ENCODE data around the gene RBM20.

RBM20 gene

DNA sequence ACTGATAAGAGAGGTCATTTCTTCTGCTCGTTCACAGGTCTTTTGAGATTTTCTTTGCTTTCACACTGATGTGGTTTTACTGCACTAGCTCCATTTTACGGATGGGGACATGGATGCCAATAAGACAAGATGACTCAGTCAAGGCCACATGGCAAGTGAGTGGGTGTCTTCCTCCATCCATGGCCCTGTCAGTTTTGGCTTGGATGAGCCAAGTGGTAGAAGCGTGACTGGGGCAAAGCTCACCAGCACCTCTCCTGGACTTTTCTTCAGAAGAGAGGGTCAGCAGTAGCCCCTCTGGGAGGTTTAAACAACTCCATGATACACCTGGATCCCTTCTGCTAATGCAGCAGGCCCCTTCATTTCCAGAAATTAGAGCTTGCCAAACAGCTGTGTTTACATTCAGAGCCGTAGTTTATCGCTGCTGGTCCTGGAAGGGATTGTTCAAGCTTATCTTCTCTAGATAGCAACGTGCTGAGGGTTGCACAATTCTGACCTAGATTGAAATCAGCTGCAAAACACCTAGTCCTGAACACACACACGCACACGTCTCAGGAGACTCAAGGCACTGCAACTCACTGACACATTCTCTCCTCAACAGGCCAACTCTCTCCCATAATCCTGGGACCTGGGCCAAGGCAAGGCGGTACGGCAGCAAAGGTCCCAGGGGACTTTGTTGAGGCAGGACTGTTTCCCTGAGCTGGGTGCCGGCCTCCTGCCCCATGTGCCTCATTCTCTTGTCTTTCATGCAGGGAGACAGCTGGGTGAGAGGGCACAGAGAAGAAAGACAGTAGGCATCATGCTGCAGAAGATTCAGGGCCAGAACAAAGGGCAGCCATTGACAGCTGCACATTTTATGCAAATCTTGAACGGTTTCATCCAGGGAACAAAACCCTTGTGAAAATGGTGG is 213.4 kb downstream of the RBM20 start:
- DNase-seq (ENCODE audit: low spot score): peak; percentile 80

DNA sequence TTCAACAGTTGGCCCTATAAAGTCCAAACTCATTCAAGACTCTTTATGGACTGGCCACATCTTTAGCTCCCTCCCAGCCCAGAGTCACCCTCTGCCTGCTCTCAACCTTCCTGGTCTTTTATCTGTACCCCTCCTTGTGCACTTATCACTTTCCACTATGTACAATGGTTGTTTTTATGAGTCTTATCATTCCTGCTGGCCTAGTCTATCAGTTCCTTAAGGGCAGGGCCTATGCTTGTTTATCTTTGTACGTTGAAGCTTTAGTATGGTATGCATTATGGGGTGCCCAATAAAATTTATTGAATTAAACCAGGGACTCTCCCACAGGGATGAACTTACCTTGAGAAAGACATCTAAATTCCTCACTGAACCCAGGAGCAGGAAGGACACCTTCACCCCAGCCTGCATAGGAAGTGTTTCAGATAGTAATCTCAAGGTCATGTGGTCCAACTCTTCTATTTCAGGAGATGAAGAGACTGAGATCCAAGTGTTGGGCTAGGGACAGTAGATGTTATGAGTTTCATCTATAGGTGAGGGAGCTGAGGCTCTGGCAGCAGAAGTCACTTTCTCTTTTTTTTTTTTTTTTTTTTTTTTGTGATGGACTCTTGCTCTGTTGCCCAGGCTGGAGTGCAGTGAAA is 214.3 kb downstream of the RBM20 start:
- no peak for DNase-seq (ENCODE audit: low spot score)

DNA sequence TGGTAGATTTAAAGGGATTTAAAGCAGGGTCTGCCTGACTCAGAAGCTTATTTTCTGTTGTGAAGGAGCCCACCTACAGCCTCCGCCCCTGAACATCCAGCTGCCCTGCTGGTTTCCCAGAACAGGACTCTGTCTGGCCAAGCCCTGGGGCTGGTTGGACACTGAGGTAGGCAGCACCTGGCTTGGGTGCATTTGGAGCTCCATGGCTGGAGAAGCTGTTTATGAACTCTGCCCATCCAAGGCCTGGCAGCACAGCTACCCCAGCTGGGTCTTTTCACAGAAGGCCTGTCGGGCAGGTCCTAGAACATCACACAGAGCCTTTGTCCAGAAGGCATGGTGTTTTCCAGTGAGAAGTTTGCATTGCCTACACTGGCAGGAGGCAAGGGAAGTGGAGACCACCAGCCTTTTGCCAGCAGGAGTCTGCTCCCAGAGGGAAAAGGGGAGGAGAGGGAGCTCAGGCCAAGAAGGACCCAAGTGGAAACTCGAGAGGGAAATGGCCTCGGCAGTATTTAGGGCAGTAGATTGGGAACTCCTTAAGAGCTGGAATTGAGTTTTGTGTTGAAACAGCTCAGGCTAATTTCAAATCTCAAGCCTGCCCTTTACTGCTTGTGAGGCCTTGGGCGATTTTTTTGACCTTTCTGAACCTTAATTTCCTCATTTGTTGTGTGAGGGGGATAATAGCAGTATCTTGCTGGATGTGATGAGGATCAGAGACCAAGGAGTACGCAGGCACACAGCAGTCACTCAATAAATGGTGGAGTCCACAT is 215.3 kb downstream of the RBM20 start:
- peak; percentile 12 for DNase-seq (ENCODE audit: low spot score)

DNA sequence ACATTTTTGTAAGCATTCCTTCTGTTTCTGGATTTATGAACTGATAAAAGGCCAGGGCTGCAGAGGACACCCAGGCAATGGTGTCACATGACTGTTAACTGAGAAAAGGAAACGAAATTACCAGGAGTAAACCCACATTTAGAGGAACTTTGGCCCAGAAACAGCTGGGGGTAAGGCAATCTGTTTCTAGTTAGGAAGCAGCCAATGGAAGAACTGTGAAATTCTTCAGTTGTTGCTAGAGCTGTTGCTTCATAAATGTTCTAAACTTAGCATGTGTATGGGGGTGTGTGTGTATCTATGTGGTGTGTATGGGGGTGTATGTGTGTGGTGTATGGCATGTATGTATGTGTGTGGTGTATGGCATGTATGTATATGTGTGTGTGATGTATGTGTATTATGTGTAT is 215.8 kb downstream of the RBM20 start:
- DNase-seq (ENCODE audit: low spot score): peak; percentile 81

DNA sequence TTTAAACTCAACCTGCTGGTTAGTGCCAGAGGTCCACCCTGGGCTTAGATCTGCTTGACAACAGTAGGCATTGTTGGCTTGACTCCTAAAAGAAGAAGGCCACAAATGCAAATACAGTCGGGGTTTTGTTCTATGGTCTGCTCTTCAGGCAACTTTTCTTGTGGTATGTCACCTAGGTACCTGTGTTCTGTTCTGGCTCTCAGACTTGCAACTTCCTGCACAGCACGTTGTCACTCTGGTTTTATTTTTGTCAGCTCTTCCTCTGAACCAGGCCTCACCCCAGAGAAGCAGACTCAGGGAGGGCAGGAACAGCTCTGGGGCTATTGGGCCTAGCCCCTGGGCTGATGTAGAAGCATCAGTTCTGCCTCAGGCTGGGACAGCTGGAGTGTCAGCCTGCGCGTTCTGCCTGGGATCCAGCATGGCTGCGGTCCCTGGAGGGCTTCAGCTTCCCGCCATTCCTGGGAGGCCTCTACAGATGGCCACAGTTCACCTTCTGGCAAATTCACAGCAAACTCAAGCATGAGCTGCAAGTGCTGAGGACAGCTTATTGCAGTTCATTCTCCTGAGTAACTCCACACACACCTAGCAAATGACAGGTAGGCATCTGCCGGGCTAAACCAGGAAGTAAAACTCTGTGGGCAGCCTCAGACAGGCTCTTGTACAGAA is 216.6 kb downstream of the RBM20 start:
- DNase-seq (ENCODE audit: low spot score): peak; percentile 23

DNA sequence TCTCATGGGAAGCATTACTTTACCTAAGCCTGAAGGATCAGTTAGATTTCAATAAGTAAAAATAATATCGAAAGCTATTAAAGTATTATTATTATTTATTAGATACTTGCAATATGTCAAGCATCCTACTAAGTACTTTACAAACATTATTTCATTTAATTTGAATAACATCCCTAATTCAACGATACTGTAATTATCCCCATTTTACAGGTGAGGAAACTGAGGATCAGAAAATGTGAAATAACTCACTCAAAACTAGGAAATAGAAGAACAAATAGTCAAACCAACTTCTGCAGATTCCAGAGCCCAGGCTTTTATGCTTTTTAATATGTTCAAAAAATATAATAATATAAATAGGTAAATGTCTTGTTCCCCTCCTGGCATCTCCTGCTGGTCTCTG is 217.3 kb downstream of the RBM20 start:
- DNase-seq (ENCODE audit: low spot score): no peak

DNA sequence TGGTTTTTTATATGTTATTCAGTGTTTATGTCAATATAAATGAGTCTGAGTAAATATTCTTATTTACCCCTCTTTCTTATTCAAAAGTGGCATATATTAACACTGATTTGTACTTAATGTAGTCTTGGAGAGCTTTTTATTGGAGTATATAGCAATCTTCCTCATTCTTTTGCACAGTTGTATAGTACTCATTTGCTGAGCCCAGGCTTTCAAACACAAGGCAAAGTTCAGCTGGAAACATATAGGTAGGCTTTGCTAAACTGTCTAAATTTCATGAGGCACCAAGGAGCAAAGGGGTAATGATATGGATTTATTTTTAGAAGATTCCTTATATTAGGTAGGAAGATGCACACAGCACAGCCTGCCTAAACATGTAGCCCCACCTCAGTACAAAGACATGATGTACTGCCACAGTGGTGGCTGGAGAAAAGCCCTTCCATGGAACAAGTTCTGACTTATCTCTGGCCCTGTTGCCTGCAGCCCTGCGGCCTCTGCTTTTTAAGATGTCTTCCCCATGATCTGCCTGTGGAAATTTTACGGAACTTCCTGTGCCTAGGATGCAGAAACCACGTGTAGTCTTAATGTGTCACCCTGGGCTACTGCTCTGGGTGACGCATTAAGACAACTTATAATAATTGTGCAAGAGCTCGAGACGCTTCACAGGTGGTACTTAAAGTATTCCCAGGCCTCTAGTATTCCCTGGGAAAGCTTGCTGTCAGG is 218.0 kb downstream of the RBM20 start:
- DNase-seq (ENCODE audit: low spot score): peak; percentile 37

DNA sequence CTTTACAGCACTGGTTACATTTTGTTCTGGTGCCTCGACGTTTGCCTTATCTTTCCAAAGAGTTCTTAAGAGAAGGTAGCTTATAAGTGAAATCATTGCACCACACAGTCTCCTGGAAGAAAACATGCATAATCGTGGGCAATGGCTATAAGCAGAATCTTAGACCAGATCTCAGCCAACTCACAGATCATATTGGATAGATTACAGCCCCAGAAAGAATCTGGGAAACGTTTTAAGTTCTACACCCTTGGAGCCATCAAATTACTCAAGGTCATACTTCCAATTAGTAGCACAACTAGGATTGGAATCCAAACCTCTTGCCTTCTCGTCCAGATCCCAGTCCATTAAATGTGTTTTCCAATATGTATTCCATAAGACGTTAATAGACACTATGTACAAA is 218.8 kb downstream of the RBM20 start:
- DNase-seq (ENCODE audit: low spot score): no peak

DNA sequence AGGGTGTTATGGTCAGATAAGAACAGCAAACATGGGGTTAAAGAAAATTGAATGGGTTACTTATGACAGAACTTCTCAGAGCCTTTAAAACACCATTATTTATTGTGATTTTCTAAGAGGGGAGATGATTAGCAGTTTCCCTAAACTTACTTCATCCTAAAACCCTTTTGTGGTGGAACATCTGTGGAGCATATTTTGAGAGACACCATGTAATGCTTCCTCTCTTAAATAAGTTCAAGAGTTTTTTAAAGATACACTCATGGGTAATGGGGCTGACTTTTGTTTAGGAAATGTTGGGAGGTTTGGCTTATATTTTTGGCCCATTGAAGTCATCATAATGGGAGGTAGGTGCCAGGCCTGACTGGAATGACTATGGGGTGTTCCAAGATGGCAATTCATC is 219.2 kb downstream of the RBM20 start:
- no peak for DNase-seq (ENCODE audit: low spot score)

DNA sequence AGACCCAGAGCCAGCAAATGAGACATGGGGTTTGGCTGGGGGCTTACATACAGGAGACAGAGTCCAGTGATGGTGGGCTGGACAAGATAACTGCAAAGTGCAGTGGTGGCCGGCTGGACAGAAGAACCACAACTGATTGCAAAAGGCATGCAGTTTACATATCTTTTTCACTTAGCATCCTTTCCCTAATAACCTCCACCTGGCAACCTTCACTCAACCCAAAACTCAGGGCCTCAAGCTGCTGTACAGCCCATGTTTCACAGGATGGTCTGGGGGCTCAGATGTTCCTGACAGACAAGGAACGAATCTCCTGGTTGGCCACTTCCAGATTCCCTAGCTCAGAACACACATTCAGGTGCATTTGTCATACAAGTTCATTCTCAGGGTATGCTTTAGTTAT is 219.8 kb downstream of the RBM20 start:
- no peak for DNase-seq (ENCODE audit: low spot score)

DNA sequence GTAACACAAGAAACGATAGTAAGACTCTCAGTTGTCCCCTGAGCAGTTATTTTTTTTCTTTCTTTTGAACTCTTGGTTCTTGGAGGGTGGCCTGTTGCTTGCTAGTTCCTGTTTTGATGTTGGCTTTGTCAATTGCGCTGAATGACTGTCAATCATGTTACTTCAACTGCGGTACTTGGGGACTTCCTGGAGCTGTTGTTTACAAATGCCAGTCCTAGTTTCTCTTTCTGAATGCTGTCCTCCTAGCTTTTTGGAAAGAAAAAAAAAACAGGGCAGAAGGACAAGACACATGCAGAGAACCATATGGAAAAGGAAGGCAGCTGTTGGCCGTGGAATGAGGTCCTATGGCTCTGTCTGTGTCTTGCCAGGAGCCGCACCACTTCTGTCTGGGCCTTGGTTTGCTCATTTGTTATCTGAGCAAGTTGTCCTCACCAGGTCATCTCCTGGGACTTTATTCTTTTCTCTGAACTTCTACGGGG is 220.6 kb downstream of the RBM20 start:
- DNase-seq (ENCODE audit: low spot score): peak; percentile 81

DNA sequence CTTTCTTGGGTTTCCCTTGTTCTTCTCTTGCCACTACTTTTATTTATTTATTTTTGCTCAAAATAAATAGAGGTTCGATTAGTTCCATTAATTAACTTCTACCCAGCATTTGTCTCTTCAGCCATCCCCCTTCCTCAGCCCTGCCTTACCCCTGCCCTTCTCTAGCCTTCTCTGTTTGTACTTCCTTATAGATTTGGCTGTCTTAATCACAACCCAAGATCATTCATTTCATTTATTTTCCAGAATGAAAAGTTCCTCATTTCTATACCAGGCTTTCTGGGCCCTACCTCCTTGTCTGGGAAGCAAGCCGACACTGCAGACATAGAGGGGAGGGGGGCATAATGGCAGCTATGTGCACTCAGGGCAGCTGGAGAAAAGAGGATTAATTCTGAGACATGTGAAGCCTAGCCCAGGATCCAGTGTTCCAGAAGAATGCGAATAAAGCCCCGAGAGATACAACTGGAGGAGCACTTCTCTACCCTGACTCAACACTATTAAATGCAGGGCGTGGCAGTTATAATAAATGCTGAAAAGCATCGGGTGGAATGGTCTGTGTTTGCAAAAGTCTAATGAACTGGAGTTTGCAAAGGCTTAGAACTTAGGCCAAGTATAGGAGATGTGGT is 221.2 kb downstream of the RBM20 start:
- DNase-seq (ENCODE audit: low spot score): no peak

DNA sequence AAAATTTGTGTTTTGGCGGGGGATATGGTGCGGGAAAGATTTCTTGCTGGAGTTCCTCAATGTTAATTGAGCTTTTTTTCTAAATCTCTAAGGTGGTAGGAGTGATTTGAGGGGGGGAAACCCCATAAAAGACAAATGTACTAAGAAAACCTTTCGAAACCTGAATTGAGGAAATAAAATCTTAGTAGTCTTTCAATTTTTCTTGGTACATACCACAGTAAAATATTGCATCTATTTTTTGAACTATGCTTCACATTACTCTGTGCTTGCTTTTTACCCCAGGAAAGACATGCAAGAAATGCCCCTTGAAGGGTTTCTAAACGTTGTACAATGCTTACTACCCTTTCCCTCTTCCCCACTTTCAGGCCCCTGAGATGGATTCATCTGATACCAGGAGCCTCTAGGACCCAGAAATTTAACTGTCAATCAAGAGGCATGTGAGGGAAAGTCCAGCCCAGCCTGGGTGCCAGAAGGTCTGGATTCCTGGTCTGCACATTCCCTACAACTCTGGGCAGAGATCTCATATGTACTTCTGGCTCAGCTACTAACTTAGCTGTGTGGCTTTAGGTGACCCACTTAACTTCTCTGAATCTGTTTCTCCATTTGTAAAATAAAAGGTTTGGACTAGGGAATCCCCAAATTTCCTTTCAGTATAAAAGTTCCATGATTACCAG is 221.8 kb downstream of the RBM20 start:
- no peak for DNase-seq (ENCODE audit: low spot score)

DNA sequence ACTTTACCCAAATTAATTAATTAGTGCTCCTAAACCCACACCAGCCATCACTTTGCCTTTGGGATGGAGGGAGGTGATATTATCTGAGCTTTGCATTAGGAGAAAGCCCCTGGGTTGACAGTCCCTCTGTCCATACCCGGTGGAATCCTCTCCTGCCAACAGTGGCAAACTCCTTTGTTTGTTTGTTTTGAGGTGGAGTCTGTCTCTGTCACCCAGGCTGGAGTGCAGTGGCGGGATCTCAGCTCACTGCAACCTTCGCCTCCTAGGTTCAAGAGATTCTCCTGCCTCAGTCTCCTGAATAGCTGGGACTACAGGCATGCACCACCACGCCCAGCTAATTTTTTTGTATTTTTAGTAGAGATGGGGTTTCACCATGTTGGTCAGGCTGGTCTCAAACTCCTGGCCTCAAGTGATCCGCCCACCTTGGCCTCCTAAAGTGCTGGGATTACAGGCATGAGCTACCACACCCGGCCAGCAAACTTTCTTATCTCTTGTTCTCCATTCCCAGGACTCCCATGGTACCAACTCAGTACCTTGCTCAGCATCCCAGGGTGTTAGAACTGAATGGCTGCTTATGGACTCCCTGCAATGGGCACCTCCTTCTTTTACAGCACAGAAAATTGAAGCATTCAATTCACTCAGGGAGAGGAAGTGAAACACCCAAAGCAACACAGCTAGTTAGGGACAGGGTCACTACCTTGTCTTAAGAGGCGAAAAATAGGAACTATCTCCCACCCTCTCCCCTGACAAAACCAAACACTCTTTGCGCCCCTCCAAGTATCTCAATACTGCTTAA is 223.1 kb downstream of the RBM20 start:
- peak; percentile 57 for DNase-seq (ENCODE audit: low spot score)

DNA sequence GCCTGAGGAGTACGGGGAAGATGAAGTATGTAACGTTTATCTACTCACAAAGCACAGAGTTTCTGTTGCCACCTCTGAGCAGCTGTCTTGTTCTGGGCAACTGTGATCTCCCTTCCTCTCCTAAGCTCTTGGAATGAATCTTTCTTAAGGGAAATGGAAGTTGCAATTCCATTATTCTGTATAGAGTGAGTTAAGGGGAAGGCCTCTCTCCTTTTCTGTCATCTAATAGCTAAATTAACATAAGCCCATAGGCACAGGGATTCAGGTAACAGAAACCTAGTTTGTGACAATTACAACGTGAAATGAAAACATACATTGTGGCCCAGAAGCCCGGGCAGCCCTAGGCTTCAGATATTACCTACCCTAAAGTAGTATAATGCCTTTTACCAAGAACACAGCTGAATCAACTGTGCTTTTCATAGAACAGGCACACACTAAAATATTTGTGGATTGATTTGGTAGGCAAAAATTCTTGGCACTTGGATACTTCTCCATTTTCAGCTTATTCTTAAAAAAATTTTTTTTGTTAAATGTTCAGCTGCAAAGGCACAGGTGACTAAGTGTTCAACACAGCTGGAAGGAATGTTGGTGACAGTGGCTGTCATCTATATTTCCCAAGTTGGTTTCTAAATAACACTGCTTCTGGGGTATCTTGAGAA is 223.8 kb downstream of the RBM20 start:
- no peak for DNase-seq (ENCODE audit: low spot score)

DNA sequence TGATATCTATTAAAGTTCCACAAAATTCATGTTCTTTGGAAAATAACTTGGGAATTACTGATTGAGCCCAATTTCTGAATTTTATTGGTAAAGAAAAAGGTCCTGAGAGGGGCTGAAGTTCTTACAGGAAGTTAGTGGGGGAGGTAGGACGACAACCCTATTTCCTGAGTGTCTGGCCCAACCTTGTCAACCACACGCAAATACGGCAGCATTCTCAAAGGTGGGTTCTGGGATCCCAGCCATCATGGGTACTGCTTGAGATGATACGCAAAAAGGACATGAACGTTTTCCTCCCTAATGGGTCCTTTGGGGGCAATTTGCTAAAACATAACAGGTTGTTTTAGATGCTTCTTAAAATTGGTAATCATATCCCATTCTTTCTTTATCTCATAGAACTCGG is 224.8 kb downstream of the RBM20 start:
- no peak for DNase-seq (ENCODE audit: low spot score)

DNA sequence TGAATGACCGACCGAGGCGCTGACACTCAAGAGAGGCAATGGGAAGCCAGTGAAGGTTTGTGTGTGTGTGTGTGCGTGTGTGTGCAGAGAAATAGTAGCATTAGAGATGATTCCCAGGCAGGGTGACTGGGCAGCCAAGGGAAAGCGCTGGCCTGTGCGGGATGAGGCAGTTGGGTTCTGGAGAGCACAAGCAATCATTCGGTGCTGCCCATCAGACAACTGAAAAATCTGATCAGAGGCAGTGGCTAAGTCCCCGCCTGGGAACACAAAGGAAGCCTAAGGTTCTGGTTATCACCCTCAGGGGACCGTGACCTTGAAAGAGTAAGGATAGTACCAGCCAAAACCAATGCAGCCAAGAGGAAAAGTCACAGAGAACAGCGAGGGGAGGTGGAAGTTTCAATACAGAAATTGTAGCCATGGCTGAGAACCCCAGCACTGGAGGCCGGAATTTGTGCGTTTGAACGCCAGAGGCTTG is 226.7 kb downstream of the RBM20 start:
- no peak for DNase-seq (ENCODE audit: low spot score)

DNA sequence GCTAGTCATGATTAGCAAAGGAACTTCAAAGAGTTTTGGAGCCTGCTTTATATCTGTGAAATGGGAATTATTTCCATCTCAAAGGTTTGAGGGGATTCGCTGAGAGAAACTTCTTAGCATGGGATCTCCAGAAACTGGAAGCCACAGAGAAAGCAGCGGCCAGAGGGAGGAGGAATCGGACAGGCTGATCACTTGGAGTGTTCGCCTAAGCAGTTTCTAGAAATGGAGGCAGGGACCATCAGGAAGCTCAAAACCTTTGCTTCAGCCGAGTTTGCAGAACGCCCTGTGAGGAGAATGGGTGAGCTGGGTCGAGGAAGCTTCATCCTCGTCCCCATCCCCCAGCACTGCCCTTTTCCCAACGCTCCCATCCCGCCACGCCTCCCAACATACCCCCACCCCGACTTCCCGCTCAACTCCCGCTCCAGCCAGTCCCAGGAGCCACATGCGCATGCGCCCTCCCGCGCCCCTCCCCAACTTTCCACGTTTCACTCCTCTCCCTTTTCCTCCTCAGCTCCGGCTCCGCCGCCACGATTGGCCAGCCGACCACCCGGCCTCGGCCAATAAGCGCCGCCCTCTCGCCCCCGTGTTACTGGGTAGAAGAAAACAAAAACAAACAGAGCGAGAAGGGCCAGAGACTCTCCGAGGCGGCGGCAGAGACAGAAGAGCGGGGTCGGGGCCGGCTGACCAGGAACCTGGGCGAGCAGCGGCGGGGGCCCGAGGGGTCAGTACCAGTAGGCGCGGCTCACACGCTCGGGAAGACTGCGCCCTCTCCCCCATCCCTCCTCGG is 227.4 kb downstream of the RBM20 start, which contains the start of gene PDCD4:
TSS of gene PDCD4 (plus strand) at position 631 of the 787 bp plus-strand sequence. CDS start 4,100 bp downstream, outside the sequence.
- peak; percentile 99 for DNase-seq (ENCODE audit: low spot score)
